NCI-H774 (cell line): ENCODE measurements around the gene TPD52L1.

Experiments
- DNase-seq: peaks from one replicate; lab custom pipeline; 2025; lab: John Stamatoyannopoulos, UW

Gene TPD52L1

DNA sequence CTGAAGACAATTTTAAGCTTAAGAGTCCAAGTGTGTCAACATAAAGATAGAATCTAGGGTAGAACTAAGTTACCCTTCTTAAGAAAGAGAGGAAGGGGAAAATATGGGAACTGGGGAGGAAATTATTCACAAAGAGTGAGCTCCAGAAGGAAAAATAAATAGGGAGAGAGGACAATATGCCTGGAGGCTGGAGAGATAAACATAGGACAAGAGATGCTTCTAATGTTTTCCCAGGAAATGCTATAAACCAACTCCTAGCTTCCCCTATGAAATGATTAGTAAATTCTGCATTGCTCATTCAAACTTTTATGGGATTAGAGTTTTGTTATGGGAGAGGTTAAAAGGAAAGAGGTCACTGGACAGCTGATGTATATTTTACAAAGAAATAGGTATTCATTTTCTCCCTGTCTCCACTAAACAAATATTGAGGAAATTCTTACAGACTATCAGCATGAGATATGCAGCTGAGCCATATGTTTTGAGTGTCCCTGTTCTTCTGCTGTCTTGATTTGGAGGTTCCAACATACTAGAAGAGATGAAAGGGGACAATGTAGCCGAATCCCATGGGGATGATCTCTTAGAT, 22.0 kb downstream of the TPD52L1 start:
- DNase-seq, result no peak

DNA sequence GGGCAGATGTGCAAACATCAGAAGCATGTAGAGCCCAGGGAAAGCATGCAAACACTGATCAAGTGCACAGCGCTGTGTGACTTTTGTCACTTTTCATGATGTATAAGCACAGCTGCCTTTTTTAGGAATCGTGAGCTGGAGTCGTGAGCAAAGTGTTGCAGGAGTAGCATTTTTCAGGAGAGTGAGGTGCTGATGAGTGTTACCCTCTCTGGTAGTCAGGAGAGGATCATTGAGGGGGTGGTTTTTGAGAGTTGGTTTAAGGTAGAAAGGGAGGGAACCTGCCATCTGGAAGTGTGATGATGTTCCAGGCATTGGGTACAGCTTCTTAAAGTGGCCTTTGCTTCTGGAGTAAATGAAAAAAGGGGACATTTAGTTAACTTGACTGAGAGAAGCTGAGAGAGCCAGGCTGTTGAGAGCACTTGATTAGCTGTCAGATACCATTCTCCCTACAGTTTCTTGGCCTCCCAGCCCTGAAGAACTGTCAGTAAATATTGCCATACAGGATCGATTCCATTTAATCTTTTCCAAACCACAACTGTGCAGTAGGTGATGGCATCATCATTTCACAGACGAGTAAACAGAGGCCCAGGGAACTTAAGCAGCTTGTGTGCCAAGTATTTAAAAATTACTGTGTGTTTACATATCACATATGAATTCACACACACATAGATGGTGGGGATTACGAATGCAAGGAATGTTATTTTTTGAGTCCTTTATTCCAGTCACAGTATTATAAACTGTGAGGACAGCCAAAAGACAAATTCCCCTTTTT, 28.9 kb downstream of the TPD52L1 start:
- peak; percentile 70 for DNase-seq

- DNase-seq, result no peak
These were observed 29.8 kb downstream of the TPD52L1 start for GRCh38 chr6:125183391-125183790.

DNA sequence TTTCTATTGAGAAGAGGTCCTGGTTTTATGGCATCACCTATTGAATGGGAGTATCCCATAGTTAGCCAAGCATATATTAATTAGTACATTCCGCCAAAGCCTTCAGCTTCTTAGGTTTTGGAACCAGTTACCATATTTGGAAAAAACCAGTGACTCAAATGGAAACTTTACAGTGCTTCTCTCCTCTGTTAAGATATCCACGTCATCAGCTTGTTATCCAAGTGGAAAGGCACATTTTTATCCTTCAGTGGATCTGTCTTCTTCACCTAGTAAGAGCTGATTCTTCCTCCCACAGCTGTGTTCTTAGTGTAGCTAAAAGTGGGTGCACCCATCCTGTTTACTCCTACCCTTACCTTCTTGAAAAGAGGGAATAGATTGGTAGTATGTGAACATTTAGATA, 34.5 kb downstream of the TPD52L1 start:
- DNase-seq, result no peak

GRCh38 chr6:125188594-125189203, 35.1 kb downstream of the TPD52L1 start:
- DNase-seq, result no peak

GRCh38 chr6:125189494-125189893, 35.9 kb downstream of the TPD52L1 start:
- no peak for DNase-seq

DNA sequence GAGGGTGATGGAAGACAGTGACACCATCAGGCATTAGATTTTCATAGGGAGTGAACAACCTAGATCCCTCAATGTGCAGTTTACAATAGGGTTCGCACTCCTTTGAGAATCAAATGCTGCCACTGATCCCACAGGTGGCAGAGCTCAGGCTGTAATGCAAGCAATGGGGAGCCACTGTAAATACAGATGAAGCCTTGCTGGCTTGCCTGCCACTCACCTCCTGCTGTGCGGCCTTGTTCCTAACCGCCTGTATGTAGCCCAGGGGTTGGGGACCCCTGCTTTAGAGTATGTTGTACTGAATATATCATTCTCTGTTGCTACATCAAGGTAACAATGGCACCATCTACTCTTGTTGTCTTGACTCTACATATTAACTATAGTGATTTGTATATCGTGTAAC, 37.1 kb downstream of the TPD52L1 start:
- DNase-seq, result no peak

DNA sequence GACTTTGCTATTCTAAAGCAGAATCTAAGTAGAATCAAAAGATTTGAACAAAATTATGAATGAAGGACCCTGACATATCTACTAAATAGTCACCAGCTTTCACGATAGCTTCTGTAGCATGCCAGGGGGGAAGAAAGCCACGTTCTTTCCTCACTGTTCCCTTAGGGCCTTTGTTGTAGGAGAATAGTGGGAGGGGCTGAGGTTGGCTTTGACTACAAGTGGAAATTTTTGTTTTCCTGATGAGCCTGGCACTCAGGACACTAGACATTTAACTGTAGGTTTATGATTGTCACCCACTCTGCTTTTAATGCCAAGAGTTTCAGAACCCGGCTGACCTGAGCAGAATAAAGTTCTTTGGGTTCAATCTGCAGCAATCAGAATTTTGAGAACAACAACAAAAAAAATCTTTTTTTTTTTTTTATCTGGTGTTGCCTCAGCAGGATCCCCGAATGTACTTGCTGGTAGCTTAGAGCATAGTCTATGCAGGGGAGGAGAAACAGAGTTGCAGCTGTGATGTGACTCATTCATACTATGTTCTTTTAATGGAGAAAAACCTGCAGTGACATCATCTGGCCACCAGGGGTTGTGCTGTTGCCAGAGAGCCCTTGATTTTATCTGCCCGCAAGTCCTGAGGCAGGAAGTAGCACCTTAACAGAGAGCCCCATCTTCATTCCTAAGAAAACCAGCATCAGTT, 38.5 kb downstream of the TPD52L1 start:
- peak; percentile 29 for DNase-seq

- DNase-seq, result no peak
These were observed 39.0 kb downstream of the TPD52L1 start for GRCh38 chr6:125192610-125192930.

- DNase-seq, result no peak
These were observed 39.6 kb downstream of the TPD52L1 start for GRCh38 chr6:125193208-125193607.

GRCh38 chr6:125194941-125195340, 41.4 kb downstream of the TPD52L1 start:
- no peak for DNase-seq

DNA sequence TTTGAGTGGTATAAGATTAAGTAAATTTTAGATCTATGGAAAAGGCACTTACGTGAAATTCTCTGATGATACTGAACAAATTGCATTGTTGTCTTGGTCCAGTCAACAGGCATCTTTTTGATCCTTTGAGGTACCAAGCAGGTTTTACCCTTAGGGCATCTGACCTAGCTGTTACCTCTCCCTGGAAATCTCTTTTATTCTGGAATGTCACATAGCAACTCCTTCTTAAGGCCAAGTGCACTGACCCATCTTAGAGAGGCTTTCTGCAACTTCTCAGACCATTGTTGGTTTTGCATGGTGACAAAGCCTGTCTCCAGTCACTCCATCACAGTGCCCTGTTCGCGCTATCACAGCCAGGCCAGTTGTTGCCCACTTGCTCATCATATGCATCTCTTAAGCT, 42.0 kb downstream of the TPD52L1 start:
- no peak for DNase-seq

- no peak for DNase-seq
These were observed 43.0 kb downstream of the TPD52L1 start for GRCh38 chr6:125196613-125197012.

GRCh38 chr6:125197795-125198269, 44.3 kb downstream of the TPD52L1 start:
- DNase-seq, result no peak

- no peak for DNase-seq
These were observed 44.9 kb downstream of the TPD52L1 start for GRCh38 chr6:125198398-125198937.

DNA sequence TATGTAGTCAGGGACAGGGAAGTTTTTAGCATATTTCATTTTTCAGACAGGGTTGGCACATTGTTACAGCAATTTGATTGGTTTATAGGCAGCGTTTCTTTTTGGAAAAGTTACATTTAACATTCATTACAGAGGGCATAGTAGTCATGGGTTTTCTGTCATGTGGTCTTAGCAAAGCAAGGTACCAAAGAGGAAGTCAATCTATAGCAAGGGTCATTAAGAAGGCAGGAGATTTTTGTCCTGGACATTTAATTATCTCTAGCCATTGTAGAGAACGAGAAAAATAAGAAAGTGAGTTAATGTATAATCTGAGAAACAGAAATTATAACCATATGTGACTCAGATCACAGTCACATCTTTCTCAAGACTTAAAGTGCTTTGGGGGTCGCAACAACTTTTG, 47.4 kb downstream of the TPD52L1 start:
- no peak for DNase-seq

DNA sequence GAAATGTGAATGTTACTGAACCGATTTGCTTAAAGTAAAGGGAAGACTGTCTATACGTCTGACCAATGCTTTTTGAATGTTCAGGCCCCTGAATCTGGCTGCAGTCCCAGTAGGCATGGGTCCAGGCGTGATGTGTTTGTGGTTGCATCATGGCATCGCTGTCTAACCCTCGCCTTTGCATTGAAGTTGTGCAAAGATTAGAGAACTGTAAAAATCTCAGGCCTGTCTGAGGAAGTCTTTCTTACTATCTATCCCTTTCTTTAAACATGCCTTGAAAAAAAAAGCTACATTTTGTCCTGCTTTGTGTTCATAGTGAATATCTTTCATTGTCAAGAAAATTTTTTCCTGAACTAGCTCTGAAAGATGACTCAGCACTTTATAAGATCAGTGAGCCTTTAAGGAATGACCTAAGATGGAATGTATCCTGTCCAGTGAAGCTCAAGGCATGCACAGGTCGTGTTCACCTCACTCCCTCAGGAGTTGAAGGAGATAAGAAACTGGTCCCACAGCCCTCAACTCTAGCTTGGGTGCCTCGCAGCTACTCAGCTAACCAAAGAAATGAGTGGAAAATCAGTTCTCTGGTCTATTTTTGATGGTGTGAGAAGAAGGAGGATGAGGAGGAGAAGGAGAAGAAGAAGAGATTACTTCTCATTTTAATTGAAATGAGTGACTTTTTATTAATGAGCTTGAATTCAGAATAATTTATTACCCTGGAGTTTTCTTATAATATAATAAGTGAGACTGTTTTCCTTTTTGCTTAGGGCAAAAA, 48.6 kb downstream of the TPD52L1 start:
- DNase-seq, result no peak

- no peak for DNase-seq
These were observed 49.8 kb downstream of the TPD52L1 start for GRCh38 chr6:125203395-125203794.

- DNase-seq, result no peak
These were observed 52.4 kb downstream of the TPD52L1 start for GRCh38 chr6:125205931-125206330.

- DNase-seq, result no peak
These were observed 52.8 kb downstream of the TPD52L1 start for GRCh38 chr6:125206389-125206788.

DNA sequence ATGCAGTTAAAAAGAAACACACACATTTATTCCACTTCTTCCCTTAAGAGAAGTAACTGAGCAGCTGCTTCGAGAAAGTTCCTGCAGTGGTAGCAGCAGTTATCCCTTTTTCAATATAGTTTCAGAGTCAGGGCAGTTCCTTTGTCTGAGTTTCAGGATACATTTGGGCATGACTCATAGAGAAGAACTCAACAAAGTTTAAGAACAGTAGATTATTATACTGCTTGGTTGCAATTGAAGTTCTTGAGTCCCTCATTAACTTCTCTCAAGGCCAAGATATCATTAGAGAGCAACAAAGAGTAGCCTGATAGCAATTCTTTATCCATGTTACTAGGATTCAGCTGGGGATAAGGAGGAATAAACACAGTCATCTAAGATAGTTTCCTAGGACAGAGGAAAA, 54.4 kb downstream of the TPD52L1 start:
- no peak for DNase-seq
